Endothelial cell of hepatic sinusoid (primary cell): ENCODE measurements around the gene COPG2.
"Not testable (repeated sequence)": the region's sequence is repeated elsewhere in the genome, so short reads cannot be mapped to it uniquely, and the experiment has no call there.

ENCODE experiments used
- in situ Hi-C: cut with HindIII; loops from 2 replicates; pipeline ENCODE4 v1.10.0; 2017; ENCODE audit warnings: low sequenced_read_pairs

The COPG2 gene

DNA sequence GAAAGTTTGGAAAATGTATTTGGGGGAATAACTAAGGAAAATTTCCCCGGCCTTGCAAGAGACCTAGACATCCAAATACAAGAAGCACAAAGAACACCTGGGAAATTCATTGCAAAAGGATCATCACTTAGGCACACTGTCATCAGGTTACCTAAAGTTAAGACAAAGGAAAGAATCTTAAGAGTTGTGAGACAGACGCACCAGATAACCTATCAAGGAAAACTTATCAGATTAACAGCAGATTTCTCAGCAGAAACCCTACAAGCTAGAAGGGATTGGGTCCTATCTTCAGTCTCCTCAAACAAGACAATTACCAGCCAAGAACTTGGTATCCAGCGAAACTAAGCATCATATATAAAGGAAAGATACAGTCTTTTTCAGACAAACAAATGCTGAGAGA is 93.4 kb downstream of the COPG2 start:
- in situ Hi-C loops, result not testable (repeated sequence)

DNA sequence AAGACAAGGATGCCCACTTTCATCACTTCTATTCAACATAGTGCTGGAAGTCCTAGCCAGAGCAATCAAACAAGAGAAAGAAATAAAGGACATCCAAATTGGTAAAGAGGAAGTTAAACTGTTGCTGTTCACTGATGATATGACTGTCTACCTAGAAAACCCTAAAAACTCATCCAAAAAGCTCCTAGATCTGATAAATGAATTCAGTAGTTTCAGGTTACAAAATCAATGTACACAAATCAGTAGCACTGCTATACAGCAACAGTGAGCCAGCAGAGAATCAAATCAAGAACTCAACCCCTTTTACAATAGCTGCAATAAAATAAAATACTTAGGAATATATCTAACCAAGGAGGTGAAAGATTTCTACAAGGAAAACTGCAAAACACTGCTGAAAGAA is 98.4 kb downstream of the COPG2 start:
- in situ Hi-C loops, result not testable (repeated sequence)

DNA sequence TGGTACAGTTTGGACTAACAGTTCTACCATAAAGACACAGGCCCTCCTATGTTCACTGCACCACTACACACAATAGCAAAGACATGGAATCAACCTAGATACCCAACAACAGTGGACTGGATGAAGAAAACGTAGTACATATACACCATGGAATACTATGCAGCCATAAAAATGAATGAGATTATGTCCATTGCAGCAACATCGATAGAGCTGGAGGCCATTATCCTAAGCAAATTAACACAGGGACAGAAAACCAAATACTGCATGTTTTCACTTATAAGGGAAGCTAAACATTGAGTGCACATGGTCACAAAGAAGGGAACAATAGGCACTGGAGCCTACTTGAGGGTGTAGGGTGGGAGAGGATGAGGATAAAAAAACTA is 101.7 kb downstream of the COPG2 start:
- in situ Hi-C loops, result no loop called here

DNA sequence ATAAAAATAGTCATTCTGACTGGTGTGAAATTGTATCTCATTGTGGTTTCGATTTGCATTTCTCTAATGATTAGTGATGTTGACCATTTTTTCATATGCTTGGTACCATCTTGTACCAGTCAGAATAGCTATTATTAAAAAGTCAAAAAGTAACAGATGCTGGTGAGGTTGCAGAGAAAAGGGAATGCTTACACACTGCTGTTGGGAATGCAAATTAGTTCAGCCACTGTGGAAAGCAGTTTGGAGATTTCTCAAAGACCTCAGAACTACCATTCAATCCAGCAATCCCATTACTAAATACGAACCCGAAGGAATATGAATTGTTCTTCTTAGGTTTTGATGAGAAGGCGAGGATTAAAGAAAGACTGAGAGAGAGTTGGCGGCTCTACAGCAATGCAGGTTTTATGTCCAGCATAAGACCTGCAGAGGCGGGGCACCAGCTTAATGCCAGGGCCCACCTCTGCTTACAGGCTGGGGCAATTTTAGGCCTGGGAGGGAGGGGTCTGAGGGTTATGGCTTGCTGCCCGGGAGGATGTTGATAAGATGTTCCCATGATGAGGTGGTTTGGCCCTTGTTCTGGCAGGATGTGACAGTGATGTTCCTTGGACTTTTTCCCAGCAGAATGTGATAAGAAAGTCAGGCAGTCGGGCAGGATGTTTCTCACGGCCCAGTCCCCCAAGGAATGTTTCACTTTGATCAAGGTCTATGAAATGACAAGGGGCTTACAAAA is 102.2 kb downstream of the COPG2 start:
- in situ Hi-C loops, result no loop called here

DNA sequence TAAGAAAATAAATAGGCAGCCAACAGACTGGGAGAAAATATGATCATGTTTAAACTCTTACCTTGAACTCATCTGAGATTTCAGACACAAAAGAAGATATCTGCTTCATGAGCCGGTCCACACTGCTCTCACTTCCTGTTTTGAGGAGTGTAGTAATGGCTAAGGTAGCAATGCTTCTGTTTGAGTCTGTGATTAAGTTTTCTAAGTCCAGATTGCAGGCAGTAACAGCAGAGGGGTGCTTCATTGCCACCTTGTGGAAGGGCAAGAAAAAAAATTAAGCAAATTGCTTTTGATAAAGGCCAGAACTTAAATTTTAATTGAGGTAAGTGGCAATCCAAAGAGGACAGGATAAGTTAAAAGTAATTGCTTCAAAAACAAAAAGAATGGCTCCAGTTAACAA is 107.6 kb downstream of the COPG2 start:
- in situ Hi-C loops, result no loop called here

DNA sequence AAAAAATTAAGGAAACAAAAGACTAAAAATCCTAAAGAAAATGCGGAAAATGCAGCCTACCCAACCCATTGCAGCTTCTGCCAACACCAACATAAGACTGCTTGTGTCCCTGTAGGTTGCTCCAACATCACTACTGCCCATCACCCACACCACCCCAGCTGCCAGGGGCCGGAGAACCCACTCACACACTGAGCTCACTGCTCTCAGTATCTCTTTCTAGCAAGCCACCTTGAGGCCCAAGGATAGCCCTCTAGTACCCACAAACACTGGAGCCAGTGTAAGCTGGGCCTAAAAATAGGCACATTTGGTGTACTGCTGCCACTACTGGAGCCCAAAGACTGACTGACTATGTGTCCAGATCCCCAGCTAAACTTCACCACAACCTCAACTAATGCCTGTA is 109.4 kb downstream of the COPG2 start:
- in situ Hi-C loops, result no loop called here

DNA sequence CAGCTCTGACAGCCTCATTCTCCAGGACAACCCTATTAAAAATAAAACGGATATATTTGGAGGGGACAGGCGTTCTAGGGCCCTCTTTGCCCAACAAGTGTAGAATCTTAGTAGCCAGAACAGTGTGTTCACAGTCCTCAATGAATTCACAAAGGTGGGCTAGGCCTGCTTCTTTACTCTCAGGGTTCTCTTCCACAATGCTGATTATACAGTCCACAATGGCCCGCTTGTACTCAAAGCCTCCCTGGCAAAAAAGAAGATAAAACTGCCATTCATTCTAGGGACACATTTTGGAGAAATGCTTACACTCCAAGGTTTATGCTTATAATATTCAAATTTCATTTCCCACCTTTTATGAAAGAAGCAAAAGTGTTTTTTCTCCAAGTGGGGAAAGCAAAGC is 114.1 kb downstream of the COPG2 start:
- in situ Hi-C loops, result no loop called here

DNA sequence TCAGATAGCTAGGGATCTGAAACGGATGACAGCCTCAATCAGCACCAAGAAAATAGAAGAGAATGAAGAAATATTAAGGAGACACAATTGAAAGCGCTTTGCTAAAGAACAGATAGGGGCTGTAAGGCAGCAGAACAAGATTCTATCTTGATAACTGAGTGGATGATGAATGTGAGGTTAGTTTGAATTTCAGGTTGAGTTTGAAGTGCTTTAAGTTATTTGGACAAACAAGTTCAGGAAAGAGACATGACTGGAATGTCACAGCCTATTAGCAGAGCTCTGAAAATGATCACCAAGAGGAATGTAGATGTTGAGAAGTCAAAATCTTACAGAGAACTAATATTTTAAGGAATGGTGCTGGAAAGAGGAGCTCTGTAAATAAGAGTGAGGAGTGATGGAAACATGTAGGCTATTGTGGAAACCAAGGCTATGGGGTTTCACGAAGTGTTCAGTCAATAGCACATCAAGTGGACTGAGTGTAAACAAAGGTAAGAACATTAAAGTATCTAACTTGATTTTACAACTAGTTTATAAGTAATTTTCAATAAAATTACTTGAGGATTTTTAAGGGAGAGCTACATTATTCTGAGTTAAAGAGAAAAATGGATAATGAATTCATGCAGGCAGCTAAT is 115.0 kb downstream of the COPG2 start:
- in situ Hi-C loops, result no loop called here

DNA sequence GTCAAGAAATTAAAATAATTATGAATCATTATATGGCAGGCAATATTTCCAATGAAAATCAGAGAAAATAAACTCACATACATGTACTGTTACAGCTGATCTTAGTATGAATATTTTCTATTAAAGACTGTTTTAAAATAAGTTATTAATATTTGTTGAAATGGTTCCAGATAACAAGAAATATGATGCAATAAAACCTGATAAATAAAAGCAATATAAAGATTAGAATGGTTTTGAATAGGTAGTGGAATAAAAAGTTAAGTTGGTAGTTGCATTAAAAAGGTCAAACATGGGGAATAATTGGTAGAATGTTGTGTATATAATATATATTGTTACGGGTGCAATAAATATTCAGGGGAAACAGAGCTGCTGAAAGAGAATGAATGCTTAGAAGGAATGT is 124.2 kb downstream of the COPG2 start:
- in situ Hi-C loops, result no loop called here

DNA sequence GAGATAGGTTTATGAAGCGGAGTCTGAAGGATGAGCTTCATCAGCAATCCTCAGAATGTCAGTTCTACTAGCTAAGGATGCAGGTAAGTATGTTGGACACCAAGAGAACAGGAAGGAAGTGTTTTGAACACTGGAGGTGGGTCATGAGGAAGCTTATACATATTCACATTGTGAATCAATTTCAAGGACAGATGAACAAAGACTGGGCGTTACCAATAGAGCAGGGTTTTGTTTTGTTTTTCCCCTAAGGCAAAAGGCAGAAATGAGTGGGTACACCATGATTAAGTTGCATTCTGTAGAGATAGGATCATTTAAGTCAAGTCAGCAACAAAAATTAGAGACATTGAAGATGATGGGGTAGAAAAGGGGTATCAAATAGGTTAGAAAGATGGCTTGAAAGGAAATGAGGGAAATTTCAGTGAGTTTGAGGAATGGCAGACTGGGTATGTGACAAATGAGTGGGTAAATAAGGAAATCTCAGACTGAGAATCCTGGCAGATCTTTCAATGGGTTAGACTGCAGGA is 125.0 kb downstream of the COPG2 start:
- in situ Hi-C loops, result no loop called here

DNA sequence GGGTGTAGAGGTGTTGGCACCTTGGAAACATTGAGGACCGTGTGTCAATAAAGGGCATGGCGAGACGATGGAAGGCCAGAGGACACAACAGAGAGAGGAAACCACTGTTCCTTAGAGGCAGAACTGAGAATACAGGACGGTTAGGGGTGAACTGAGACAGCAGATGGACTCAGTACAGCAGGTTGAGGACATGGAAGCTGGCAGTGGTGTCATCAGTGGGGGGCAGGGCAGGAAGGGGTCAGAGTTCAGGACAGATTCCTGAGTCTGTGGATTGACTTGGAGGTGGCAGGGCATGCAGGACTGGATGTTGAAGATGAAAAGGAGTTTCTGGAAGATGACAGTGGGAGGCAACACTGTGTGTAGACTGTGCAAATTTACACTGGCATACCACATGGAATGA is 126.3 kb downstream of the COPG2 start:
- in situ Hi-C loops, result not testable (repeated sequence)

DNA sequence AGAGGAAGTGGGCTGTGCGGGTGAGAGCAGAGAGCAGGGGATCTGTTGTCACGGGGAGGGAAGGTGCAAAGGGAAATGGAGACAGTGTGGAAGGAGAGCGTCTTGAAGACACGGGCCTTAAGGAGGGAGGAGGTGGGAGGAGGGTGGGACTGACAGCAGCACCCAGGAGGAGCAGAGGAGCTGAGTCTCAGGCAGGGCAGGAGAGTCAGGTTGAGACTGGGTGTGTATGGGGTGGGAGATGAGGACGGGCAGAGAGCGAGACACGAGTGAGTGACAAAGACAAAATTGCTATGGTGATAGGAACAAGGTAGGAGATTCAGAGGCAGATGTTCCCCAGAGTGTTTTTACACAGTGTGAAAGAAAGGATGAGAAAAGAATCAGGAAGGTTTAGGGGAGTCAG is 127.3 kb downstream of the COPG2 start:
- in situ Hi-C loops, result not testable (repeated sequence)

DNA sequence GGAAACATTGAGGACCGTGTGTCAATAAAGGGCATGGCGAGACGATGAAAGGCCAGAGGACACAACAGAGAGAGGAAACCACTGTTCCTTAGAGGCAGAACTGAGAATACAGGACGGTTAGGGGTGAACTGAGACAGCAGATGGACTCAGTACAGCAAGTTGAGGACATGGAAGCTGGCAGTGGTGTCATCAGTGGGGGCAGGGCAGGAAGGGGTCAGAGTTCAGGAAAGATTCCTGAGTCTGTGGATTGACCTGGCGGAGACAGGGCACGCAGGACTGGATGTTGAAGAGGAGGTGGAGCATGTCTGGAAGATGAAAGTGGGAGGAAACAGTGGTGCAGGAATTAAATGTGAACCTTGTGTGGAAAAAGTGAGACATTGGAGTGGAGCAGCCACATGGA is 130.7 kb downstream of the COPG2 start:
- in situ Hi-C loops, result not testable (repeated sequence)

DNA sequence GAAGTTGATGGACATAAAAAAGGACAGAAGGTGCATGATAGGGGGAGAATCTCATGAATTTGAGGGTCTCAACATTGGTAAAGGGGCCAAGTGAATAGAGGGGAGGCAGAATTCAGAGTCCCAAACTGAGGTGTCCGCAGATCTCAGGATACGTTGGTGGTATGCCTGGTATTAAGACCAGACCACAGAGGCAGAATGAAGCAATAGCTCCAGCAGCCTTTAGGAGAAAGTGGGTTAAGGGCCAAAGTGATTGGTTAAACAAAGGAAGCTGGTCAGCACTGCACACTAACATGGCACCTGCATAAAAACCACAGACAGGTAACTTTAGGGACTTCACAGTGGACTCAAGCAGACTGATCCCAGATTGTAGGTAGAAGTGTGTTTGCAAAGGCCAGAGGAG is 139.1 kb downstream of the COPG2 start:
- in situ Hi-C loops, result no loop called here

DNA sequence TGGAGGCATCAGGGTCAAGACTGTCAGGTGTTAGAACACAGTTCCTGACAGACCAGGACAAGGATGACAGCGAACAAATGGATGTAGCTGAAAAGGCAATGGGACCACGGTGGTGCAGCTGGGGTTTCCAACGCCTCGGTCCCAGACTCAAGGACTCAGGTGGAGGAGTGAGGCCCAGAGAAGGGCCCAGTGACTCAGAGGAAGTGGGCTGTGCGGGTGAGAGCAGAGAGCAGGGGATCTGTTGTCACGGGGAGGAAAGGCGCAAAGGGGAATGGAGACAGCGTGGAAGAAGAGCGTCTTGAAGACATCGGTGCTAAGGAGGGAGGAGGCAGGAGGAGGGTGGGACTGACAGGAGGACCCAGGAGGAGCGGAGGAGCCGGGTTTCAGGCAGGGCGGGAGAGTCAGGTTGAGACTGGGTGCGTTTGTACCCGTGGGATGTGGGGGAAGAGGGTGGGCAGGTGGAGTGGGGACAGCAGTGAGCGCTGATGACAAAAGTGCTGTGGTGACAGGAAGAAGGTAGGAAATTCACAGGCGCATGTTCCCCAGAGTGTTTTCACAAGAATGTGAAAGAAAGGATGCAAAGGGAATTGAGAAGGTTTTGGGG is 140.7 kb downstream of the COPG2 start:
- in situ Hi-C loops, result not testable (repeated sequence)

DNA sequence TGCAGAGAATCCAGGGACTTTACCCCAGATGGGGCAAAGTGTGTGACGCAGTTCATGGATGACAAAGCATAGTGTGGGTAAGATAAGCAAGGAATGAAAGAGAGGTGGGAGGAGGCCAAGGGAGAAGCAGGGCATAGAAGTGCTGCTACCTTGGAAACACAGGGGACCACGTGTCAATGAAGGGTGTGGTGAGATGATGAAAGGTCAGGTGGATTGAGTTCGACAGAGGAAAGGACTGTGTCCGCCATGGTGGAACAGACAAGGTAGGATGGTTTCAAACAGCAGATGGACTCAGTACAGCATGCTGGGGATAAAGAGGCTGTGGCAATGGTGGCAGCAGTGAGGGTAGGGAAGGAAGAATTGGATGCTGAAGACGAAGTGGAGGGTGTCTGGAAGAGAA is 143.9 kb downstream of the COPG2 start:
- in situ Hi-C loops, result no loop called here

DNA sequence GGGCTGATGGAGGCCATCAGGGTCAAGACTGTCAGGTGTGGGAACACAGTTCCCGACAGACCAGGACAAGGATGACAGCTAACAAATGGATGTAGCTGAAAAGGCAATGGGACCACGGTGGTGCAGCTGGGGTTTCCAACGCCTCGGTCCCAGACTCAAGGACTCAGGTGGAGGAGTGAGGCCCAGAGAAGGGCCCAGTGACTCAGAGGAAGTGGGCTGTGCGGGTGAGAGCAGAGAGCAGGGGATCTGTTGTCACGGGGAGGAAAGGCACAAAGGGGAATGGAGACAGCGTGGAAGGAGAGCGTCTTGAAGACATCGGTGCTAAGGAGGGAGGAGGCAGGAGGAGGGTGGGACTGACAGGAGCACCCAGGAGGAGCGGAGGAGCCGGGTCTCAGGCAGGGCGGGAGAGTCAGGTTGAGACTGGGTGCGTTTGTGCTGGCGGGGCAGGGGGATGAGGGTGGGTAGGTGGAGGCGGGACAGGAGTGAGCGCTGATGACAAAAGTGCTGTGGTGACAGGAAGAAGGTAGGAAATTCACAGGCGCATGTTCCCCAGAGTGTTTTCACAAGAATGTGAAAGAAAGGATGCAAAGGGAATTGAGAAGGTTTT is 144.9 kb downstream of the COPG2 start:
- in situ Hi-C loops, result not testable (repeated sequence)

DNA sequence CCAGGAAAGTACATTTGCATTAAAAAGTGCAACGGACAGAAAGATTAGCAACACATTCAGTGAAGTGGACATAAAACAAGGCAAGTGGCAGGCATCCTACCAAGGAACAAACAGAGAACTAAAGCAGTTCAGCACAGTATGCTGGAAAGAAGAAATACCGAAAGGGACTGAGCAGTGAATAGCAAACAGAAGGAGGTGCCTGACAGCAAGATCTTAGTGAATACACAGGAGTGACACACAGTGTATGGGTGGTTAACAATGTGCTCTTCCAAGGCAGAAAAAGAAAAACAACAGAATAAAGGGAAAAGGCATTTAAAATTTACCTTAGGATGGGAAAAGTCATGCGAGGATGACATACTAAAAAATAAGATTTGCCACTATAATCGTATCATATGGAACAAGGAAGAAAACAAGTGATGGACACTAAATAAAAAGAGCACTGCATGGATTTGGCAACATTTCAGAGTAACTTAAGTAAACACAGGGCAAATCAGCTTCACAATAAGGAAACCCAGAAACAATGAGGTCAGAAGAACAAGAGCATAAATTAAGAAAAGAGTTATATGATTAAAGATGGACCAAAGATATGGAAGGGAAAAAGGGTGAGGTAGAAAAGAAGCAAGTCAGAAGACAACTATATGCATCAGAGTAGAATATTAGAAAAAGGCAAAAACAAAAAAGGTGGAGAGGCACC is 147.1 kb downstream of the COPG2 start:
- in situ Hi-C loops, result no loop called here

DNA sequence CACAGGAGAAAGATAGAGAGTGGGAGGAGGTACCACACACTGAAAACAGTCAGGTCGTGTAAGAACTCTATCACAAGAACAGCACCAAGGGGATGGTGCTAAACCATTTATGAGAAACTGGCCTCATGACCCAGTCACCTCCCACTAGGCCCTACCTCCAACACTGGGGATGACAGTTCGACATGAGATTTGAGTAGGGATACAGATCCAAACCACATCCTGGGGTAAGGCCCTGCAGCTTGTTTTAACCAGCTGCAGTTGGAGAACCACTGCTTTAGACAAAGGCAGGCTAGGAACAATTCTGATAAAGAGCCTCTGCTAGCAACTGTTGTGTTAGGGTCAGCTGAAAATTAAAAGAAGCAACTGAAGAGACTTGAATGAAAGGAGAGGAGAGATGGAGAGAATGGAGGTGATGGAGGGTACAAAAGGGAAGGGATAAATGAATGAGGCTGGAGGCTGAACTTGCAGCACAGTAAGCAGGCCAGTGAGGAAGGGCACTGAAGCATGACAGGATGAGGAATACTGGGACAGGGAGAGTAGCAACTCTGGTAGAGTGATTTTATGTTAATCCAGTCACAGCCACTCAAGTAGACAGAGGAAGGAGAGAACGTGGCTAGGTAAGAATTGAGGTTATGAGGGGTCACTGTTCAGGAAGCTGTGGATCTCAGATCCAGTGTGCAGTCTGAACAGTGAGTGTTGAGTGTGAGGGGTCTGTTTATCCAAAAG is 153.1 kb downstream of the COPG2 start:
- in situ Hi-C loops, result no loop called here

DNA sequence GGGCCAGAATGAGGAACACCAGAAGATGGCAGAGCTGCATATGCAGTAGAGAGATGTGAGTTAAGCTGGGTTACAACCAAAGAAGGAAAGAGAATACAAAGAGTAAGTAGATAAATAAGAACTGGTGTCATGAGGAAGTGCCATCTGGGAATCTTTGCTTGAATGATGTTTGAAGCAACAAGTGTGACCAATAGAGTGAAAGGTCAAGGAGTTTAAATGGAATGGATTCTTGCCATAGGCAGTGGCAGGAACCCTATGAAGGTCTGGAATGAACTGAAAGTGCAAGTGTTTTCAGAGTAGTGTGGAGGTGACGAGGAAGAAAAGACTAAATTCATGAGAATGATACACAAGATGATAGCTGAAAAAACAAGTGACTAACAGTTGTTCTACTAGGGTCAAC is 155.1 kb downstream of the COPG2 start:
- in situ Hi-C loops, result loop anchor here (5.0 kb wide), 2 partner anchors 34 to 94 kb away; no protein-coding TSS in a partner anchor
